C4-2B (cell line): ENCODE measurements around the gene AKNAD1.

Experiments used
- ZFX ChIP-seq: fragments of 450-650 bp; IDR thresholded peaks from 2 replicates; pipeline ENCODE4 v1.6.1; 2017
- TF ChIP-seq, protein P1 (sequence below): fragments of 450-650 bp; conservative IDR thresholded peaks from 2 replicates; pipeline ENCODE4 v1.5.1; 2017; ENCODE audit warnings: mild to moderate bottlenecking

DNA sequence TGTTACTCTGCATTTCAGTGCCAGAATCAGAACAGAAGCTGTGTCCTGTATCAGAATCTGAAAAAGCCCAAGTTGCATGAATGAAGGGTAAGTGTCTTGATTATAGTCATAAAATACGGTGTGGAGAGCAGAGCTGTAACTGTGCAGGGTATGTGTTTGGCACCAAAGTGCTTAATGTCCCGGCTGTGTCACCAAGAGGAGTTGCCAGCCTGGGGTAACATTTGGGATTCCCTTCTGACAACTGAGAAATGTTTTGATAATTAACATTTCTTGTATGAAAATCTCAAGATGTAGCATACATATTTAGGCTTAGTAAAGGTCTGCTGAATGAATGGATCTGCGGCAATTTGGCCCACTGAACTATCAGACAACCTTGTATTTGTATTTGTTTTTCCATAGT is 33.3 kb downstream of the AKNAD1 start:
- TF ChIP-seq, protein P1, sequence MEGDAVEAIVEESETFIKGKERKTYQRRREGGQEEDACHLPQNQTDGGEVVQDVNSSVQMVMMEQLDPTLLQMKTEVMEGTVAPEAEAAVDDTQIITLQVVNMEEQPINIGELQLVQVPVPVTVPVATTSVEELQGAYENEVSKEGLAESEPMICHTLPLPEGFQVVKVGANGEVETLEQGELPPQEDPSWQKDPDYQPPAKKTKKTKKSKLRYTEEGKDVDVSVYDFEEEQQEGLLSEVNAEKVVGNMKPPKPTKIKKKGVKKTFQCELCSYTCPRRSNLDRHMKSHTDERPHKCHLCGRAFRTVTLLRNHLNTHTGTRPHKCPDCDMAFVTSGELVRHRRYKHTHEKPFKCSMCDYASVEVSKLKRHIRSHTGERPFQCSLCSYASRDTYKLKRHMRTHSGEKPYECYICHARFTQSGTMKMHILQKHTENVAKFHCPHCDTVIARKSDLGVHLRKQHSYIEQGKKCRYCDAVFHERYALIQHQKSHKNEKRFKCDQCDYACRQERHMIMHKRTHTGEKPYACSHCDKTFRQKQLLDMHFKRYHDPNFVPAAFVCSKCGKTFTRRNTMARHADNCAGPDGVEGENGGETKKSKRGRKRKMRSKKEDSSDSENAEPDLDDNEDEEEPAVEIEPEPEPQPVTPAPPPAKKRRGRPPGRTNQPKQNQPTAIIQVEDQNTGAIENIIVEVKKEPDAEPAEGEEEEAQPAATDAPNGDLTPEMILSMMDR = no peak
- TF ChIP-seq ZFX = no peak
